PC-3 (cell line): ENCODE measurements around the gene RXFP1. TPM values are rescaled to one million over a fixed set of nuclear protein-coding genes. Genes with fewer than 3 reads are reported as not detected.
"Not testable (repeated sequence)": the region's sequence is repeated elsewhere in the genome, so short reads cannot be mapped to it uniquely, and the experiment has no call there.

Source experiments
- ATAC-seq: fragments of 200-7000 bp; cut with Tn5 transposase; 2 replicates; pipeline ENCODE4 v1.9.1; 2020; ENCODE audit warnings: mild to moderate bottlenecking, moderate library complexity
- BruUV-seq: library from RNA; stranded (reverse); fragments of 400-500 nt; replicated peaks from 2 replicates; lab custom pipeline; 2021; lab: Mats Ljungman, UMichigan
- CTCF ChIA-PET: fragments of 300-600 bp; sonication (Branson Sonifier 250); formaldehyde crosslinking; loops from one replicate; lab custom pipeline; 2022; ENCODE audit warnings: antibody characterized with exemption; lab: Charles Lee
- POLR2A ChIA-PET: fragments of 300-600 bp; sonication (Branson Sonifier 250); formaldehyde crosslinking; loops from one replicate; lab custom pipeline; 2022; ENCODE audit warnings: antibody characterized with exemption; ENCODE audit not compliant: unreplicated experiment; lab: Charles Lee
- DNase-seq: peaks from one replicate; pipeline ENCODE4 v3.0.0-alpha.2; 2015
- H2AFZ ChIP-seq: fragments of 300-600 bp; sonication (generic); 2 replicates; pipeline ENCODE4 v1.6.0; 2016; ENCODE audit warnings: antibody characterized with exemption, low read length
- H3F3A ChIP-seq: fragments of 300-600 bp; sonication (generic); one replicate; pipeline ENCODE4 v1.6.0; 2017; ENCODE audit warnings: antibody characterized with exemption, low read length, control low read depth, mild to moderate bottlenecking; ENCODE audit not compliant: unreplicated experiment
- H3K27ac ChIP-seq: fragments of 300-600 bp; sonication (generic); 2 replicates; pipeline ENCODE4 v1.5.1; 2016; ENCODE audit warnings: mild to moderate bottlenecking, low read length
- H3K27me3 ChIP-seq: fragments of 300-600 bp; sonication (generic); 2 replicates; pipeline ENCODE4 v1.6.1; 2016; ENCODE audit warnings: low read length, mixed read lengths
- H3K36me3 ChIP-seq: fragments of 300-600 bp; sonication (generic); 2 replicates; pipeline ENCODE4 v1.6.1; 2016; ENCODE audit warnings: low read depth, mixed run types, low read length, mixed read lengths
- H3K4me1 ChIP-seq: fragments of 300-600 bp; sonication (generic); 2 replicates; pipeline ENCODE4 v1.5.1; 2016; ENCODE audit warnings: low read length; ENCODE audit not compliant: insufficient read depth
- H3K4me2 ChIP-seq: fragments of 300-600 bp; sonication (generic); 2 replicates; pipeline ENCODE4 v1.6.0; 2016; ENCODE audit warnings: low read length
- H3K4me3 ChIP-seq: fragments of 300-600 bp; sonication (generic); 2 replicates; pipeline ENCODE4 v1.5.1; 2016; ENCODE audit warnings: mild to moderate bottlenecking, low read length, mixed read lengths
- H3K79me2 ChIP-seq: fragments of 300-600 bp; sonication (generic); 2 replicates; pipeline ENCODE4 v1.6.1; 2017; ENCODE audit warnings: low read length, mixed read lengths
- H3K9ac ChIP-seq: fragments of 300-600 bp; sonication (generic); 2 replicates; pipeline ENCODE4 v1.6.0; 2016; ENCODE audit warnings: mild to moderate bottlenecking, low read length
- H3K9me2 ChIP-seq: fragments of 300-600 bp; sonication (generic); replicated peaks from 2 replicates; pipeline ENCODE4 v1.6.1; 2016; ENCODE audit warnings: mixed run types, low read length, mixed read lengths
- H3K9me3 ChIP-seq: fragments of 300-600 bp; sonication (generic); 2 replicates; pipeline ENCODE4 v1.6.1; 2016; ENCODE audit warnings: low read length, mixed read lengths
- H4K20me1 ChIP-seq: fragments of 300-600 bp; sonication (generic); 2 replicates; pipeline ENCODE4 v1.6.1; 2016; ENCODE audit warnings: low read length, mixed read lengths
- CTCF ChIP-seq: fragments of 300-600 bp; sonication (generic); conservative IDR thresholded peaks from 2 replicates; pipeline ENCODE4 v1.5.1; 2017; ENCODE audit warnings: antibody characterized with exemption, low read depth, mild to moderate bottlenecking, low read length
- EZH2 ChIP-seq: fragments of 300-600 bp; sonication (generic); IDR thresholded peaks from one replicate; pipeline ENCODE4 v1.6.1; 2017; ENCODE audit warnings: antibody characterized with exemption, mild to moderate bottlenecking, low read length; ENCODE audit not compliant: unreplicated experiment
- EZH2phosphoT487 ChIP-seq: fragments of 300-600 bp; sonication (generic); IDR thresholded peaks from 2 replicates; pipeline ENCODE4 v1.6.1; 2018; ENCODE audit warnings: mild to moderate bottlenecking, antibody characterized with exemption, low read length, borderline replicate concordance
- intact Hi-C: fragments of 100-400 bp; cut with micrococcal nuclease; formaldehyde crosslinking; loops from 2 replicates; pipeline ENCODE4 v1.9.0; 2023
- total RNA-seq: library from RNA; depleted of rRNA; stranded (reverse); fragments of >200 nt; gene quantifications from 2 replicates; pipeline ENCODE4 v1.2.3, GENCODE V29; 2014

The RXFP1 gene
- total RNA-seq, 1 experiment from 2014 or later, result not detected

- Histone ChIP-seq H3K9ac (no peak overlapping the region), H3K4me1 (no peaks in the 10 kb centered on the region), H3K27me3 (no peaks in the 10 kb centered on the region), H3K27ac (no peak overlapping the region), H3K4me2 (peak overlapping the region; percentile 18), H3F3A (no peaks in the 10 kb centered on the region), H4K20me1 (no peaks in the 10 kb centered on the region), H3K9me3 (no peaks in the 10 kb centered on the region), H3K36me3 (no peaks in the 10 kb centered on the region), H3K9me2 (no peaks in the 10 kb centered on the region), H3K4me3 (no peak overlapping the region), H2AFZ (peak overlapping the region; percentile 39; the same call in 1 of the 2 replicates), H3K79me2 (no peaks in the 10 kb centered on the region)
- CTCF ChIA-PET, result no interaction called here
- DNase-seq (no peak), ATAC-seq (no peak)
- TF ChIP-seq EZH2 (no peak), CTCF (no peak), EZH2phosphoT487 (no peak)
- POLR2A ChIA-PET, result no interaction called here
- no TSS peak for BruUV-seq
- intact Hi-C loops, result no loop called here
Observed at GRCh38 chr4:158652920-158653319, 131.2 kb downstream of the RXFP1 start.

GRCh38 chr4:158656439-158656838 lies 134.8 kb downstream of the RXFP1 start:
- ChIA-PET POLR2A (no interaction called here), CTCF (no interaction called here)
- Histone ChIP-seq H3K79me2 (no peaks in the 10 kb centered on the region), H3K4me3 (no peak overlapping the region), H3K27ac (no peak overlapping the region), H3K27me3 (no peaks in the 10 kb centered on the region), H3K9me3 (no peaks in the 10 kb centered on the region), H3F3A (no peaks in the 10 kb centered on the region), H3K4me1 (no peaks in the 10 kb centered on the region), H3K36me3 (no peaks in the 10 kb centered on the region), H4K20me1 (no peaks in the 10 kb centered on the region), H2AFZ (no peak overlapping the region), H3K9ac (no peak overlapping the region), H3K9me2 (no peaks in the 10 kb centered on the region), H3K4me2 (no peak overlapping the region)
- TF ChIP-seq EZH2, result no peak
- no peak for TF ChIP-seq EZH2phosphoT487
- no peak for TF ChIP-seq CTCF
- BruUV-seq, result no TSS peak
- intact Hi-C loops, result no loop called here
- ATAC-seq, result no peak
- no peak for DNase-seq

GRCh38 chr4:158657291-158657690 lies 135.6 kb downstream of the RXFP1 start:
- Histone ChIP-seq H3K9me3 (no peaks in the 10 kb centered on the region), H3K79me2 (no peaks in the 10 kb centered on the region), H3K27me3 (no peaks in the 10 kb centered on the region), H3K27ac (no peak overlapping the region), H3K4me1 (no peaks in the 10 kb centered on the region), H4K20me1 (no peaks in the 10 kb centered on the region), H3K9ac (no peak overlapping the region), H2AFZ (no peak overlapping the region), H3K9me2 (no peaks in the 10 kb centered on the region), H3F3A (no peaks in the 10 kb centered on the region), H3K4me2 (no peak overlapping the region), H3K4me3 (no peak overlapping the region), H3K36me3 (no peaks in the 10 kb centered on the region)
- DNase-seq, result no peak
- intact Hi-C loops, result no loop called here
- no TSS peak for BruUV-seq
- TF ChIP-seq CTCF, result no peak
- no peak for TF ChIP-seq EZH2phosphoT487
- TF ChIP-seq EZH2, result no peak
- ChIA-PET POLR2A (no interaction called here), CTCF (no interaction called here)
- ATAC-seq, result no peak

GRCh38 chr4:158663255-158663654 lies 141.6 kb downstream of the RXFP1 start:
- CTCF ChIA-PET, H3K4me1 ChIP-seq, ATAC-seq, H2AFZ ChIP-seq, intact Hi-C loops, H3K36me3 ChIP-seq, POLR2A ChIA-PET, H3K4me2 ChIP-seq, H3K4me3 ChIP-seq, H3K27me3 ChIP-seq, H3K9ac ChIP-seq, H3F3A ChIP-seq, BruUV-seq, H3K9me3 ChIP-seq, H4K20me1 ChIP-seq, H3K9me2 ChIP-seq, H3K27ac ChIP-seq, DNase-seq: not testable (repeated sequence)
- peaks cover 11% of the 10 kb centered on the region for H3K79me2 ChIP-seq
